Frontal cortex (tissue), 4 donors: ENCODE data around the gene FKBP7. TPM values are rescaled to one million over a fixed set of nuclear protein-coding genes. Genes with fewer than 3 reads are reported as not detected.
"Not testable (repeated sequence)": the region's sequence is repeated elsewhere in the genome, so short reads cannot be mapped to it uniquely, and the experiment has no call there.

ENCODE experiments used
- DNase-seq, 2 donors: peaks; one replicate each; pipeline ENCODE4 v3.0.0; 2012; ENCODE audit warnings: low spot score in 2 of 2
- FAIRE-seq: peaks from 2 replicates; lab custom pipeline; 2012; peaks lifted over from hg19 to GRCh38; lab: Jason Lieb, UNC
- total RNA-seq: library from RNA; depleted of rRNA; stranded (reverse); fragments of >200 nt; gene quantifications from one replicate; pipeline ENCODE4 v1.2.3, GENCODE V29; 2014
- donor health status: control.
- donor health status: control.
- donor health status: control.

Gene FKBP7
- total RNA-seq, 1 donor from 2014 or later: 9.0 TPM

DNA sequence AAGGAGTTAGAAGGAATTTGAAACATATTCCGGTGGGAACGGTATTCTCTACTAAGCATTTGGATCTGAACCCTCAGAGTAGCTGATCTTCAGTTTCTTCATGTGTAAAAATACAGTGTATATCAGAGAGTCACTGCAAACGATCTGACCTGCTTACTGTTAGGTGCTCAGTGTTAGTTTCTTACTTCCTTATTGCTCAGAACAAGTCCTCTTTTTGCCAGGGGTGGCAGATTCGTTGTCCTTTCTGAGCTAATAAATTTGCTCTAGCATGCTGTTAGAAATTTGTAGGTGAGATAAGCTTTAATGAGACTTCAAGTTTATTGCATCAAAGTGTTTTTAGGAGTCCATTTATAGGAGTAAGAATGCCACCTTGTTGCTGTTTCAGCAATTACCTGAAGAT lies 17.6 kb upstream of the FKBP7 start:
- FAIRE-seq: no peak
- no peak for DNase-seq

DNA sequence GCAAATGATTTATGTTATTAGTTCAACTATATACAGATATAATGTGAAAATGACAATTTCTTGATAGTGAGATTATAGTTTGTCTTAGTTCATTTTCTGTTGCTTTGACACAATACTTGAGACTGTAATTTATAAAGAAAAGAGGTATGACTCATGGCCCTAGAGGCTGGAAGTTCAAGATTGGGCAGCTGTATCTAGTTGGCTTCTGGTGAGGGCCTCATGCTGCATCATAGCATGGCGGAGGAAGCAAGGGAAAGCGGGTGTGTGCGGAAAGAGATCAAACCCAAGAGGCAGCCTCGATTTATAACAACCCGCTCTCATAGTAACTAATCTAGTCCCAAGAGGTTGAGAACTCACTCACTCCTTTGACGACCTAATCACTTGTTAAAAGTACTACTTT lies 13.2 kb upstream of the FKBP7 start:
- DNase-seq: no peak
- FAIRE-seq: no peak

DNA sequence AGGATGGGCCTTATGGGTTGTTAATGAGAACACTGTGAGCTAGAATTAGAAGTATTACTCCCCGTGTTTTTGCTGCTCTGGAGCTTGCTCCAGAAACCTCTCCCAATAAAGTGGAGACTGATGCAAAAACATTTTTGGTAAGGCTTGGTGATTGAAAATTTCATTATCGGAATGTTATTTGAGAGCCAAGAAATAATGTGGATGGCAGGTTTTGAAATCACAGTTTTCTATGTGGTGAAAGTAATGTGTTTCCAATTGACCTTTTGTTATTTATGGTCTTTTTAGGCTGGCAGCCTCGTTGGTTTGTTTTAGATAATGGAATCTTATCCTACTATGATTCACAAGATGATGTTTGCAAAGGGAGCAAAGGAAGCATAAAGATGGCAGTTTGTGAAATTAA lies 7.0 kb upstream of the FKBP7 start:
- DNase-seq (no peak), FAIRE-seq (no peak)

DNA sequence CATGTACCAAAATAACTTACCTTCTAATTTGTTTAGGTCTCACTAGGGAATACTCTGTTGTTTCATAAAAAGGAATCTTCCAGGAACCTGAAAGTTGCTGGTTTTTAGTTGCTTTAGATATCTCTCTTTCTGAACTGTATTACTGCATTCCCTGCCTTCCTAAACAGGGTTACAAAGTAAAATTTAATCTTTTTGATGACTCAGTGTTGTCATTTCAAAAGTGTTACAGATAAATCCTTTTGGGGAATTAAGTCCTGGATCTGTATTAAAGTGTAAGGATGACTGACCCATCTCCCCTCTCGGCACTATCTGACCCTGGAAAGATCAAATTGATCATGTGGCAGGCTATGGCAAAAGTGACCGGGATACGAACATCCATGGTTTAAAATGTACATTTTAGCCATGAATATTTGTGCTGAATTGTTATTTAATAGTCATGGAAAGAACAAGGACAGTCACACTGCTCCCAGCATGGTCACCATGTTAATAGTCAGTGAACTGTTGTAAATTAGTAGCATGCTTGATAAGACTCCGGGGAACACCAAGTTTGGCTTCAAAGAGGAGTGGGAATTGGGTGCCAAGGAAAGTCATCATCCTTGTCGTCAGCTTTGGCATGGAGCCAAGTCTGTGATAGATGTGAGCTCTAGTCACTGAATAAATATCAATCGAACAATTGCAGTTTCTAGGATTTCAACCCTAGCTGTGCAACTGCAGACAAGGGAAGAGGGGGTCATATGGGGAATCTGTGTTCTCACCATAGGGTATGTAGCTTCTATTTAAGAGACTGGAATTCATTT lies 6.0 kb upstream of the FKBP7 start:
- DNase-seq: no peak

DNA sequence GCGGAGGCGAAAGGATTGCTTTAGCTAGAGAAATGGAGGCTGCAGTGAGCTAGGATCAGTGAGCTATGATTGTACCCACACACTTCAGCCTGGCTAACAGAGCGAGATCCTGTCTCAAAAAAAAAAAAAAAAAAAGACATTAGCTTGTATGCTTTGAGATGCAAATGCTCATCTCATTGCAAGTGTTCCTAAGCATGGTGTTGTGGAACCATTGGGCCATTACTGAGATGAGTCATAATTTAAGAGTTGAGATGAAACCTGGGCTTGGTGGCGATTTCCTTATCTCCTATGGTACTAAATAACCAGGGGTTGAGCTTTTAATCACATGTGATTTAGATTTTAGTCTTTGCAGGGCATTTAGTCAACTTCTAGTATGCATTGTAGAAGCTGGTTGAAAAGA lies 4.0 kb upstream of the FKBP7 start:
- no peak for DNase-seq

More for the DNA sequence above, 6.0 kb upstream of the FKBP7 start:
- FAIRE-seq: no peak

DNA sequence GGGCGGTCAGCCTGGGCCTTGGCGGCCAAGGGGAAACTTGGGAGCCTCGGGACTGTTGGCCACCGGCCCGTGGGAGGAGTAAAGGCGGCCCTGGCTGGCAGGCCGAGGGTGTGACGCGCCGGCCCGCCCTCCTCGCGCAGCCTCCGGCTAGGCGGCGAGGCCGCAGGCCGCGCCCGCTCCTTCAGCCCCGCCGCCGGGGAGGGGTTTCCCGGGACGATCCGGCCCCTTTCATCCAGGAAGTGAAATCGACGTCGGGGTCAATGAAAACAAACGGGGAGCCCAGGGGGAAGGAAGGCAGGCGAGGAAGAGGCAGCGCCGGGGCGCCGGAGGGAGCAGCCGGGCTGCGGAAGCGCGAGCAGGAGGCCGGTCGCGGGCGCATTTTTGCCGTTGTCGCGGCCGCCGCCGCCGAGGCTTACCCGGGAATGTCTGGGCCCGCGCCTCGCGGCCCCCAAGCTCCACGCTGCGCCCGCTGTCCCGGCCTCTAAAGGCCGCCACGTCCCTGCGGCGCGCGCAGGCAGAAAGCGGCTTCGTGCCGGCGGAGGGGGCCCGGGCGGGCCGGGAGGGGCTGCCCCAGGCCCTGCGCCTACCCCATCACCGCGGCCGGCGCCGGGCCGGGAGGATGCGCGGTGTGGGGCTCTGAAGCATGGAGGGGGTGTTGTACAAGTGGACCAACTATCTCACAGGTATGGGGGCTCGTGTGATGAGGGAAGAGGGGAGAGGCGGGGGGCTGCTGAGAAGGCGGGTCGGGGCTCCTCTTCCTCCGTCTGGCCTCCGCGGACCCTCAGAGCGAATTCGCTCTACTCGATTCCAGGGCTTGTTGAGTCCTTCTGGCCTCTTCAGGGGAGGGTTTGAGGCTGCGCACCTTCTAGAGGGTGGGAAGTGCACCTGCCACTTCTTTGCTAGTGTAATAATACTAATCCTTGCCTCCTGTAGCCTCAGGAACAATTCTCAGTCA lies 2.1 kb upstream of the FKBP7 start, which contains the start of gene PLEKHA3:
Gene PLEKHA3 (plus strand): TSS at position 231 of the 955 bp plus-strand sequence. CDS start 413 bp downstream, at position 644.
- DNase-seq (peak; percentile 91 to 94), FAIRE-seq (no peak)

More for the DNA sequence above, 4.0 kb upstream of the FKBP7 start:
- FAIRE-seq: no peak

DNA sequence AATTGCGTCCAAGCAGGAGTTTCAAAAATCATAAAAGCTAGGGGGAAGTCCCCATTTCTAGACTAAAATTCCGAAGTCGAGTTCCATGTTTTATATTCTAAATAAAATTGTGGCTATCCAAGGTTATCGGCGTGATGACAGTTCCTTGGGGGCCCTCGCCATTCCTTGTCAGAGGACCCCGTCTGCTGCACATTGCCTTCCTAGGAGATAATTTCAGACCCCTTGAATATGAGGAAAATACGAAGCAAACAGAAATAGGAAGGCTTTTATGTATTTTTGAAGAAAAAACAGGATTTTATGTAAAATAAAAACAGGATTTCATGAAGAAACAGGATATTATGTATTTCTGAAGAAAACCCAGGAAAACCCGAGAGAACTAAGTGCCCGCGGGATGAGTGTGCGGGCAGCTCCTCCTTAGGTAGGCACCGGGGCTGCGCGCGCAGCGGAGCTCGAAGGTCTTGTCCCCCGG lies 1.4 kb upstream of the FKBP7 start:
- DNase-seq: peak in 1 of 2 donors; percentile 23

DNA sequence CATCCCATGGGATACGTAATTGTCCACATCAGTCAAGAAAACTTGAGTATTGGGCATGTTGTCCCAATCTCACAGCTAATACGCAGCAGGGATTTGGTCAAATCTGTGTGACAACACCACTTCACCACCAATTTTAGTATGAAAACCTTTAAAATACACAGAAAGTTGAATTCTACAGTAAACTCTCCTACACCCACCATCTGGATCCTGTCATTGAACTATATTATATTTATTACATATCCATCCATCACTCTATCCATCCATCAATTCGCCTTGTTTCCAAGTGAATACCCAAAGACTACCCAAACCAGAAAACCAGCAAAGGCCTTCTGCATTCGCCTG lies 846 bp upstream of the FKBP7 start:
- FAIRE-seq (no peak), DNase-seq (peak in 1 of 2 donors; percentile 23)

More for the DNA sequence above, 1.4 kb upstream of the FKBP7 start:
- FAIRE-seq: no peak

DNA sequence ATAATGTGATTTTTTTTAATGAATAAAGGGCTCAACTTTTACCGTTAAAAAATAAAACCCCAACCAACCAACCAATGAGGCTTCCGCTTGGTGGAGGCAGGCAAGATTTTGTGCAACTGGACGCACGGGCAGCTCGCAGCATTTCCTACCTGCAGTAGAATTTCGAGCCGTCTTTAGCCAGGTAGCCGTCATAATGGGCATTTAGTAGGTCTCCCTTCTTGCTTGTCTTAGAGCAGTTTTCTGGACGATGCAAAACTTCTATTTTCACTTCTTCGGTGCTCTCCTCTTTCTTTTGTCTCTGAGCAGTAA lies 316 bp downstream of the FKBP7 start:
- DNase-seq (no peak), FAIRE-seq (no peak)

DNA sequence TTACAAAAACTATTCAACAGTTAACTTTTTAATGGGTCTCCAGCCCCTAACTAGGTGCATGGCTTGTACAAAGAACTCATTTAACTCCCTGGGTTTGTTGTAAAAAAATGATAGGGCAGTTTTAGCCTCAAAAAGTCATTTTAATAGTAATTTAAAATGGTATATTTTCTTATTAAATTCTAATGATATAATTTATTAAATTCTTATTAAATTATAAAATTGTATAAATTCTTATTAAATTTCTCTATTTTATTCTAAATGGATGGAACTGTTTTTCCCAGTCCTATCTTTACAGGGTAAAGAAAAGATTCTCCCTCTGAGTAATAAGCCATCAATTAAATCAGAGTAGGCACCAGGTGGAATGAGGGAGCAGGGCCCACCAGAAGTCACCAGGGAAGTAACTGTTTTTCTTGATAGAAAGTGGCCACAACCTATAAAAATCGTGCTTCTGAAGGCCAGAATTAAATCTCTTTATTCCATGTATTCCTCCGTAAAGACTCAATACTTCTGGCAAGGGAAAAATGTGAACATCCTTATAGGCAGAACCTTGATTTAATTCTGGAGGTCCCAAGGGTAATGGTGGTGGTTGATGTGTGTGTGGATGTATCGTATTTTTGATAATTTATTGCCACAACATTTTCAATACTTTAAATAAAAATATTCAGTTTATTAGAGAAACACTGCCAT lies 814 bp downstream of the FKBP7 start:
- no peak for FAIRE-seq
- no peak for DNase-seq

DNA sequence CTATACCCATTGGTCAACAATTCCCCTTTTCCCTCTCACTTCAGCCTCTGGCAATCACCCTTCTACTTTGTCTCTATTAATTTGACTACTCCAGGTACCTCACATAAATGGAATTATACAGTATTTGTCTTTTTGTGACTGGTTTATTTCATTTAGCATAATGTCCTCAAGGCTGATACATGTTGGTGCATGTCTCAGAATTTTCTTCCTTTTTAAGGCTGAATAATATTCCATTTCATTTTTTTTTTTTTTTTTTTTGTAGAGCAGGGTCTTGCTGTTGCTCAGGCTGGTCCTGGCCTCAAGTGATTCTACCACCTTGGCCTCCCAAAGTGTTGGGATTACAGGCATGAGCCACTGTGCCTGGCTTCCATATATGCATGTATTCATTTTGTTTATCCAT lies 1.9 kb downstream of the FKBP7 start:
- no peak for FAIRE-seq

DNA sequence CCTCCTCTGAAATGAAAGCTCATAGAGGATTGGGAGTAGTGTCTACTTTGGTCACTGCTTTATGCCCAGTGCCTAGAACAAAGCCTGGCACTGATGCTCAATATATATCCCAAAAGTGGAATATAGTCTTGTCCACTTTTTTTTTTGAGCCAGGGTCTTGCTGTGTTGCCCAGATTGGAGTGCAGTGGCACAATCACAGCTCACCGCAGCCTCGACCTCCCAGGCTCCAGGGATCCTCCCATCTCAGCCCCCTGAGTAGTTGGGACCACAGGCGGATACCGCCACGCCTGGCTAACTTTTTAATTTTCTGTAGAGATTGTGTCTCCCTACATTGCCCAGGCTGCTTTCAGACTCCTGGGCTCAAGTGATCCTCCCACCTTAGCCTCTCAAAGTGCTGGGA lies 3.8 kb downstream of the FKBP7 start:
- FAIRE-seq (no peak), DNase-seq (no peak)

More for the DNA sequence above, 1.9 kb downstream of the FKBP7 start:
- DNase-seq: no peak

DNA sequence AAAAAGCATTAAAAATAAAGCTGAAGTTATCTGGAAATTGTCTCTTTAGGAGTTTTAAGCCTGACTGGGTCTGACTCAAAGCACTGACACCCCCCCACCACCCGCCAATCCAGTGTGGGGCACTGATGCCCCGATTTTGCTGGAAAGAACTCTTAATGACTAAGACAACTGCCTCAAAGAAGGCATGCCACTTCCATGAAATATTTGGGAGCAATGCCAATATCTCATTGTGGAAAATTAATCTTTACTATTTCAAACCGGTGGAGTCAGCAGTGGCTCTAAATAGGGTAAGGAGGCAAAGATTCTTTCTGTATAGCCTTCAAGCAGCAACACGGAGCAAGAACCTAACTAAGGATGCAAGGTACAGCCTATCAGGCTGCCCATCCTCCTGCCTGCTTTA lies 4.5 kb downstream of the FKBP7 start:
- DNase-seq (no peak), FAIRE-seq (no peak)

DNA sequence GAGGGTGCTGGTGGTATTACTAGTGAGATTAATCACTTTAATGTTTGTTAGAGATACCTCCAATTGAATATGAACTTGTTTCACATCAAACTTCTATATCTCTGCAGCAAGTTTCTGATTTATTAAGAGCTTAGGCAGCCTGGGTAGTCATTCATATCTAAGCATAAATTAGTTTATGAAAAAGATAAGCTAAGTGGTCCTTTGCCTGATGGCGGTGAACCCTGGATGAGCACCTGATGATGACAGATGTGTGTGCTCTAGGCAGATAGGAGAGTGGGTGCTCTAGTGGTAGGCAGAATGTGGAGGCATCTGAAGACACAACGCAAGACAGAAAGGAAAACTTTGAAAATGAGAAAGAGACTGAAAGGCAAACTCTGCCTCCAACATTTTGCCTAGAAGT lies 5.0 kb downstream of the FKBP7 start:
- no peak for FAIRE-seq

DNA sequence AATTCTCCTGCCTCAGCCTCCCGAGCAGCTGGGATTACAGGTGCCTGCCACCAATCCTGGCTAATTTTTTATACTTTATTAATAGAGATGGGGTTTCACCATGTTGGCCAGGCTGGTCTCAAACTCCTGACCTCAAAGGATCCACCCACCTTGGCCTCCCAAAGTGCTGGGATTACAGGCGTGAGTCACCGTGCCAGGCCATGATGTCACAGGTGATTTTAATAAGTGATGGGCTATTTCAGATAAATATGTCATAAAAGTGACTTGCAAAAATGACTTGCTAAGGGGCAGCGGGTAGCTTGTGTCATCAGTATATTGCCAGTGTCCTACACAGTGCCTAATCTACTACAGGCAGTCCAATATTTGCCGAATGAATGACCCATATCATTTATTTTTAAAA lies 7.1 kb downstream of the FKBP7 start:
- not testable (repeated sequence) for FAIRE-seq, DNase-seq

More for the DNA sequence above, 5.0 kb downstream of the FKBP7 start:
- no peak for DNase-seq

DNA sequence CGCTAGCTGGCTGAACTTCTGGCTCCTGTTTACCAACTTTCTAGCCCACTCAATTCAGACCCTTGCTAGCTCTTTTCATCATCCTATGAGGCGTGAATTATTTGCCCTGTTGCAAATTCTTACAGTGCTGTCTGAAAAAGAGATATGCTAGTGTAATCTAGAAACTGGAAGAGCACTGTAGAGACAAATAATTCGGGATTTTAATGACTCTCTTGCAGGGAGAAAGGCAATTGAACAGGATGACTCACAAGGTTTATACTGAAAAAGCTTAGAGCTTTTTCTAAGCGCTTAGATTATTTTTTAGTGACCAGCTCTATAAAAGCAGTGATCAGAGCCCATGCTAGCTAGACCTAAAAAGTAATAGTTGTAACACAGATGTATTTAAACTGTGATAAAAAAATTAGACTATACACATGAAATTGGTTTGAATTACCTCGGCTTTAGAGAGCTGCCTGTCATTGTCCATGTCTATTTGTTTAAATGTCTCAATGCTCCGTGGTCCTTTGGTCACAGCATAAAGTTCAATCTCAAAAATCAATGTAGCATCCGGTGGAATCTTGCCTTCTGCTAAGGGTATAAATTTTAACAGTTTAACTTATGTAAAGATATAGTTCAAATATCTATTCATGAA lies 9.1 kb downstream of the FKBP7 start:
- FAIRE-seq (no peak), DNase-seq (no peak)

DNA sequence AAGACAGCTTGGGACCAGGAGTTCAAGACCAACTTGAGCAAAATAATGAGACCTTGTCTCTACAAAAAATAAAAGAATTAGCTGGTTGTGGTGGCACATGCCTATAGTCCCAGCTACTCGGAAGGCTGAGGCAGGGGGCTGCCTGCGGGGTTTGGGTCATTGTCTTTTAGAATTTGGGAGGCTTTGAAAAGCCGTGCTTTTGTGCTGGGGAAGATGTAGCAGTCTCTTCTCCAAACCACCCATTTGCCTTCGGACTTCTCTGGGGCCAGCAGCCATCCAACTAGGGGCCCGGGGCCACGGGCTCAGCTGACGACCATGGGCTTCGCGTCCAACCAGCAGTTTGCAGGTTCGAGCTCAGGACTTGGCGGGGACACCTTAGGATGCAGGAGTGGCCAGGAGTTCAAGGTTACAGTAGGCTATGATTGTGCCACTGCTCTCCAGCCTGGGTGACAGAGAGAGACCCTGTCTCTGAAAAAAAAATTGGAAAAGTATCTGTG lies 21.0 kb downstream of the FKBP7 start:
- DNase-seq (no peak), FAIRE-seq (no peak)

DNA sequence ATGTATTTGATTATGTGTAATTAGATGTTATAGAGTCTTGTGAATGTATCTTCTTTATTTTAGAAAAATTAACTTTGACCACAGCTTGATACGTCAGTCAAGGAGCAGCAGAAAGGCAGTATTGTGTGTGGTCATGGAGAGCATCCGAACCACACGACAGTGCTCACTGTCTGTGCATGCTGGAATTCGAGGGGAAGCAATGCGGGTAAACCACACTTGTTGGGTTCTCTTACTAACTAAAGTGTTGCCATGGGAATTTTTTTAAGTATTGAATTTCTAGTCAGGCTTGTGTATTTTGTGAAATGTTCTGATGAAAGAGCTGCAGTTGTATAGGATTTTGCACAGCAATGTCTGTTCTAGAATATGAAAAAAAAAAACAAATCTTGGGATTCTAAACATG lies 22.5 kb downstream of the FKBP7 start:
- FAIRE-seq (no peak), DNase-seq (no peak)

DNA sequence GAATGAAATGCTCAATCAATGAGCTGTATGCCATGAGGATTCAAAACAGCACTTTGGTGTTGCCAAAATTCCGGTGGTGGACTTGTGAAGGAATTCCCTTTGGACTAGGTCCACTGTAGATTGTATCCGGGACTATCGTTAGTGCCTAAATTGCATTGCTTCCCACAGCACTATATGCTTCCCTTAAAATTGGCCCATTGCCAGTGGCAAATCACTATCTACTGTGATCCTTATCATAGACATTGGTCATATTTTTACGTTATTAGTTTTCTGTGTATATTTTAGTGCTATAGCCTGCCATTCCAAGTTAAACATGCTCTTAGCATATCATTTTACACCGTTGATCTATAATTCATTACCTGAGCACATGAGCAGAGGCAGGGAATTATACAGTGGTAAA lies 25.5 kb downstream of the FKBP7 start:
- no peak for FAIRE-seq
- no peak for DNase-seq

DNA sequence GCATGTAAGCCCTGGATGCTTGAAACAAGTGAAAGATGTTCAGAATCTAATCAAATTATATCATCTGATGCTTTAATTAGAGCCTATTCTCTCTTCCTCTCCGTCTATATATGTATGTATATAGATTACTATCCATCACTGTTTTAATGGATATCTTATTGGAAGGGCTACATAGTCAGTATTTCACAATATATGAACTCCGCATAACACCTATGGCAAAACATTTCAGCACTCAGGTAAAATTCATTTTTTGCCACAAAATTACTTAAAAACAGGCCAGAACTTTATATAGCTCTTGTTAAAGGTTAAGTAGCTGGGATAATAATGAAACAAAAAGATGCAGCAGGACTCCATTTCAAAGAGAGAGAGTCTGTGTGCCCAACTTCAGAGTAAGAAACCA lies 26.1 kb downstream of the FKBP7 start:
- DNase-seq: no peak
- no peak for FAIRE-seq
